Measurements from ENCODE around the gene MAPK10.

GRCh38 chr4:86132468-86132867 lies 227.4 kb downstream of the MAPK10 start:
- TF ChIP-seq CTCF (IDR thresholded peaks at IDR 0.05; ENCODE audit: poor library complexity), result no peak
- no peak for TF ChIP-seq EZH2 (IDR thresholded peaks at IDR 0.05; ENCODE audit: borderline replicate concordance)

Data from hepatocyte (in vitro differentiated cells).